Left ventricle myocardium superior (tissue), 1 donor: ENCODE results near the gene VAT1. TPM values are rescaled to one million over a fixed set of nuclear protein-coding genes. Genes with fewer than 3 reads are reported as not detected.
"Not testable (repeated sequence)": the region's sequence is repeated elsewhere in the genome, so short reads cannot be mapped to it uniquely, and the experiment has no call there.

Experiments used
- ATAC-seq: fragments of 200-7000 bp; cut with Tn5 transposase; one replicate; pipeline ENCODE4 v1.9.1; 2020; ENCODE audit warnings: mild to moderate bottlenecking, moderate library complexity
- DNase-seq: peaks from one replicate; pipeline ENCODE4 v3.0.0-alpha.2; 2020
- intact Hi-C: fragments of 100-400 bp; cut with micrococcal nuclease; formaldehyde crosslinking; loops from one replicate; pipeline ENCODE4 v1.11.0; 2022
- long read RNA-seq: library from polyadenylated mRNA; unstranded; transcript quantifications from one replicate; pipeline ENCODE4 v2.0.0, GENCODE V29; 2021
- total RNA-seq: library from RNA; stranded (reverse); fragmentation: NEBNext Ultra II Directional; extraction: Animal tissue kit (Norgen Biotek cat#: 25700); gene quantifications from one replicate; pipeline ENCODE4 v1.2.1, GENCODE V29; 2021
- donor health status: DM: no; HTN: yes; CAD: no; lungs with severe emphysema.

Gene VAT1
- 77.0 TPM for total RNA-seq
- long read RNA-seq, transcript VAT1-201 (6 exons, 2,734 nt): major isoform, 42 of 65 reads
- long read RNA-seq, partial matches to known transcripts: 3 of 65 reads
- long read RNA-seq, other reads (novel, unspliced or antisense): 19 of 65 reads

DNA sequence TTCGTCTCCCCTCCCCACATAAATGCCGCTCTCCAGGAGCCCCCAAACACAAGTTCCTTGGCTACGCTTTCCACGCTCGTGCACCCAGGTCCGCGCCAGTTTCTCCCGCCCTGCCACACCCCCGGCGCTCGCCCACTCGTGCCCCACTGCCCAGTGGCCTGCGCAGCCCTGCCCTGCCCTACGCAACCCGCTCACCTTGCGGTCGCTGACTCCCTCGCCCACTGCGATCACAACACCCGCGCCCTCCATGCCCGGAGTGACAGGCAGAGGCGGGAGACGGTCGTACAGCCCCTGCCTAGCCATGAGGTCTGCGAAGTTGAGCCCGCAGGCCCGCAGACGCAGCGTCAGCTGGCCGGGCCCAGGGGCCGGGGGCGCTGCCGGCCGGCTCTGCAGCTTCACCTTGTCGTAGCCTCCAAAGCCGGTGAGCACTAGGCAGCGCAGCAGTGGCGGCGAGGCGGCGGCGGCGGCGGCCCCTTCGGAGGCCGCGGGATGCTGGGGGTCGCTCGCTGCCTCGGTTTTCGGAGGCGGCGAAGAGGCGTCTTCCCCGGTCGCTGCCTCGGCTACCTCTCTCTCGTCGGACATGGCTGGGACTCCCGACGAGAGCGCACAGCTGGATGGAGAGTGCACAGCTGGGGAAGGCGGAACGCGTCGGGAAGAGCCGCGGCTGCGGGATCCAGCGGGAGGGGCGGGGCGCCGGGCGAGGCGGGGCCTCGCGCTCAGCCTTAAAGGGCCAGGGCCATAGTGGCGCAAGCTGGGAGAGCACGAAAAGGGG lies at the start of gene VAT1:
VAT1 (minus strand) TSS at position 645 of the 772 bp plus-strand sequence; CDS start at position 582, 63 bp downstream.
- intact Hi-C loops: no loop called here
- ATAC-seq (peak; percentile 83), DNase-seq (peak; percentile 92)

DNA sequence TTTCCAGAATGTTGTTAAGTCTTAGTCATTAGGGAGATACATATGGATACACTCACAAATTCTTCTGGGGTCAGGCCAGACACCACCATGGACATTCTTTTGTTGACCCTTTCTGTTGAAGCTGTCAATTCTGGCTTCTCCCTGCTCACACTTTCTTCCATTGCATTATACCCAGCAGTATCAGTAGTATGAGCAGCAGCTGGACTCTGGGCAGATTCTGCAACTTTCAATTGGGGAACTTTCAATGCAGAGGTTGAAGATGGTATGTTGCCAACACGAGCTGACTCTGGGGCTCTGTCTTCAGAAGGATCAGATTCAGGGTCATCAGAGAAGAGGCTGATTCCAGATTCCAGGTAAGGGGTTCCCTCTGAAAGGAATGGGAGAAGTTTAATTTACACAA lies 48.7 kb upstream of the VAT1 start:
- no peak for ATAC-seq
- no peak for DNase-seq
- intact Hi-C loops: no loop called here

DNA sequence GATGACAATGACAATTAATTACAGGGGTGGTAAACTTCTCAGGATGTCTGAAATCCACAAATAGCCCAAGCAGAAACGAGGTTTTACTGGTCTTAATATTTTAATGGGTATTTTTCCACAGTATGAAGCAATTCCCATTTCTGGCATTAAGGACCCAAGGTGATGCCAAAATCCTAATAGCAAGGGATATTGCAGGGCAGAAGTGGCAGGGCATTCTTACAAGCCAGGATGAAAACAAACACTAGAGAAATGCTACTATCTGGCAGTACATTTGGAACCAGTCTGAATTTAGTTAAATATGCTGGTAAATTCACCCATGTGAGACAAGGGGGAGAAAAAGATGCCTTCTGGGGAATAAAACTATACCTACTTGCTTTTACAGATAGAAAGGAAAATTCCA lies 48.1 kb upstream of the VAT1 start:
- intact Hi-C loops: no loop called here
- ATAC-seq: peak; percentile 46
- no peak for DNase-seq

DNA sequence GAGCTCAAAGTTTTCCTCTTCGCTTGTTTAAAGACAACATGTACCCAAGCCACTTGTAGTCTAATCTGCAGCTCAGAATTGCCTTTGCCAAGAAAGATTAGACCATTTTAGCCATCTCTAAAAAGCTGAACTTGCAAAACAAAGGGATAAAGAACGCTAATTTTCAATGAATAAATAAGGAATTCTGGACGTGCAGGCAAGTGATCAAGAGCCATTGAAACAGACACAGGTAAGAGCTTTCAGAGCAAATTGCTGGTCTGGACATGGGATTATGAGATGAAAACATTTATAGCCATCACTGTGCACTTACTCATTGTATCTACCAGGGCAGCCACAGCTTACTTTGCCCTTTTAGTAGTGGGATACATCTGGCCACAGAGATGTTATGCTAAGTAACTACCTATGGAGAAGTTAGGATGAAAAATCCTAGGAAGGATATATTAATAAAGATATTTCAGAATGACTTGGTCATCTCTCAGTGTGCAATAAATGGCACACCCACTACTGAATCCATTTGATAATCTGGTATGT lies 47.2 kb upstream of the VAT1 start:
- ATAC-seq: peak; percentile 92
- intact Hi-C loops: no loop called here
- DNase-seq: no peak

DNA sequence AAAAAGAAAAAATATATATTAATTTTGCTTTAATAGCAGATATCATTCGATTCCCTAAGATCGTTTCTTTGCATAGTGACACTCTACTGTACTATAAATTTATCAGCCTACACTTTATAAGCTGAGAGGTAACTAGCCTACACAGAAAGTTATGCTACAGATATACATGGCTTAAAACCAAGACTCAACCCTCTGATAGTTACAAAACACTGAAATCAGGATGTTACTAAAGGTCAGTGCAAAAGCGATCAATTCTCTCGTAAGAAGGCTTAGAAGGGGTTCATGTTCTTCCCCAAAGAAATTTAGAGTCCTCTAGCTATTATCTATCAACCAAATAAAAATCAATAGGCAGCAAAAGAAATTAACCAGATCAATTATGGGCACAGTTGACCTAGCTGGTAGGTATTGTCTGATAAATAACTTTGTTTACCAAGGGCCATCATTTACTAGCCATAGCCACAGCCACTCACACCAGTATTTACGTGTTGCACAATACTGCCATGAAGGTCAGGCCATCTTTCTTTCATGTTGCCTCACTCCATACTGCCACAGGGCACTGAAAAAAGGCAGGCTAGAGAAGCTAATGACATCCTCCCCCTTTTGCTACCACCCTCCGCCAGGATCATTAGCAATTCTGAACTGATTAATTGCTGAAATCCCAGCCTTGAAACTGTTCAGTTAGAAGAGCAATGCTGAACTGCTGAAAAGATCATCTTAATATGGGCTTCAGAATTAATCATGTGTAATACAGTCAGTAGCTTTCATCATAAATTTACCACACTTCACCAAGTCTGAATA lies 46.6 kb upstream of the VAT1 start:
- DNase-seq (no peak), ATAC-seq (peak; percentile 80)
- intact Hi-C loops: no loop called here

DNA sequence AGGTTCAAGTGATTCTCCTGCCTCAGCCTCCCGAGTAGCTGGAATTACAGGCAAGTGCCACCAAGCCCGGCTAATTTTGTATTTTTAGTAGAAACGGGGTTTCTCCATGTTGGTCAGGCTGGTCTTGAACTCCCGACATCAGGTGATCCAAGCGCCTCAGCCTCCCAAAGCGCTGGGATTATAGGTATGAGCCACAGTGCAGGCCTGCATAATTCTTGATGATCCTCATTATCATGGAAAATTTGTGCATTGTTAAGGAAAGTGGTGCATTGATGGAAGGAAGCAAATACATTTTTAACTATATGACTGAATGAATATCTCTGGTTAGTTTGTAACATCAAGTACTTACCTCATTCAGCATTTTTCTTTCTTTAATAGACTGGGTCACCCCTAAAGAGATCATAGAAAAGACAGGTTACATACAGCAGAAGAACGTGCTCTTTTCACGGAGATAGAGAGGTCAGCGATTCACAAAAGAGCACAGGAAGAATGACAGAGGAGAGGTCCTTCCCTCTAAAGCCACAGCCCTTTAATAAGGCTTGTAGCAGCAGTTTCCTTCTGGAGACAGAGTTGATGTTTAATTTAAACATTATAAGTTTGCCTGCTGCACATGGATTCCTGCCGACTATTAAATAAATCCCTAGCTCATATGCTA lies 40.9 kb upstream of the VAT1 start:
- DNase-seq (no peak), ATAC-seq (no peak)
- intact Hi-C loops: no loop called here

DNA sequence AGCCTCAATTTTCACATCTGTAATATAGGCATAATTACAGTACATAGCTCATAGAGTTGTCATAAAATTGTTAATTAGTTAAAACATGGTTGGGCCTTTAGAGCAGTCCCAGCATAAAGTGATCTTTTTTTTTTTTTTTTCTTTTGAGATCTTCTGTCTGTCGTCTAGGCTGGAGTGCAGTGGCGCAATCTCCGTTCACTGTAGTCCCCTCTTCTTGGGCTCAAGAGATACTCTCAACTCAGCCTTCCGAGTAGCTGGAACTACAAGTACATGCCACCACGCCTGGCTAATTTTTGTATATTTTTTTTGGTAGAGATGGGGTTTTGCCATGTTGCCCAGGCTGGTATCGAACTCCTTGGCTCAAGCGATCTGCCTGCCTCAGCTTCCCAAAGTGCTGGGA lies 33.9 kb upstream of the VAT1 start:
- no peak for DNase-seq
- intact Hi-C loops: no loop called here
- ATAC-seq: no peak

DNA sequence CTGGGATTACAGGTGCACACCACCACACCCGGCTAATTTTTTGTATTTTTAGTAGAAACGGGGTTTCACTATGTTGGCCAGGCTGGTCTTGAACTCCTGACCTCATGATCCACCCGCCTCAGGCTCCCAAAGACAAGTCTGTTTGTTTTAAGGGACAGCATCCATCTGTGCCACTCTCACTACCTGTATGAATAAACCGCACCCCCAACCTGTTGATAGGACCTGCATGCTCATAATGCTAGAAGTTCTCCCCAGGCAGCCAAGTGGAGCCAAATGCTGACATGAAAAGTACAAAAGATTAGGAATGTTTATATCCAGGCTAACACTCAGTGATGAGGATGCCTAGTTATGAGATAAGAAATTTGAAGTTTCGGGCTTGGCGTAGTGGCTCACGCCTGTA lies 30.8 kb upstream of the VAT1 start:
- intact Hi-C loops, ATAC-seq, DNase-seq: not testable (repeated sequence)

DNA sequence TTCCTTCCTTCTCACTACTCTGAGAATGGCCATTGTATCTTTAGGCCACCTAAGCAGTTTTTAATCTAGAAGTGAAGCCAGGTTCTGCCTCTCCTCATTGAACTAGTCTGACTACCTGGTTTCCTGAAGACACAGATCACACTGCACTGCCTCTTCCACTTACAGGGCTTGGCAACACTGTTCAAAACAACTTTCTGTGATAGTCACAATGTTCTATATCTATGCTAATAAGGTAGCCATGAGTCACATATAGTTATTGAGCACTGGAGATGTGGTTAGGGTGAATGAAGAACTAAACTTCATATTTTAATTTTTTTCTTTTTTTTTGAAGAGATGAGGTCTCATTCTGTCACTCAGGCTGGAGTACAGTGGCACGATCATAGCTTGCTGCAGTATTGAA lies 29.8 kb upstream of the VAT1 start:
- DNase-seq (no peak), ATAC-seq (no peak)
- intact Hi-C loops: no loop called here

DNA sequence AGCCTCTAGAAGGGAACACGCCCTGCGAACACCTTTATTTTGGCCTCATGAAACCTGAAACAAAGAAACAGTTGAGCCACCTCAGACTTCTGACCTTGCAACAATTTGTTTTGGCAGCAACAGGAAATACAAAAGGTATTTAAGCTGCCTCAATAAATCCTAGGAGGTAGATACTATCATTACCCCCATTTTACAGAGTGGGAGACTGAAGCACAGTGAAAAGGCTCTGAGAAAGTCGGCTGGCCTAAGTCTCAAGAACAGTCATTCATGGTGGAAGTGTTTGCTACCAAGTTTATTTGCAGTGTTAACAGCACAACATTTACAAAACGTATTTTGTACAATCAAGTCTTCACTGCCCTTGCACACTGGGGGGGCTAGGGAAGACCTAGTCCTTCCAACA lies 21.8 kb upstream of the VAT1 start:
- ATAC-seq (no peak), DNase-seq (no peak)
- intact Hi-C loops: no loop called here

DNA sequence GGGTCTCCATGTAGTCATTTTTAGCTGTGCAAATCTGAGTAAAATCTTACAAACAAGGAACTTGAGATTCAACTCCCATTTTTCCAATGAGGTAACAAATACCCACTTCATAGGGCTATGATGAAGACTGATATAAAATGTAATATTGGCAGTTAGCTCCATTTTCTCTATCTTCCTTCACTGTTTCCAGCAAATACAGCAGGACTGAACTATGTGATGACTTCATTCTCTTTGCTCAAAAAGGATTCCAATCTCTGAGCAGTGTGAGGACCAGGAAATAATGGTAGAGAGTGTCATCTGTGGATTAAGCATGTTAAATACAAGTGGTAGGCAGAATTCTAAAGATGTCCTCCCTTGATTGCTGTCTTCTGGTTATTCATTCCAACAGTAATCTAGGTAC lies 21.1 kb upstream of the VAT1 start:
- no peak for ATAC-seq
- DNase-seq: no peak
- intact Hi-C loops: no loop called here

DNA sequence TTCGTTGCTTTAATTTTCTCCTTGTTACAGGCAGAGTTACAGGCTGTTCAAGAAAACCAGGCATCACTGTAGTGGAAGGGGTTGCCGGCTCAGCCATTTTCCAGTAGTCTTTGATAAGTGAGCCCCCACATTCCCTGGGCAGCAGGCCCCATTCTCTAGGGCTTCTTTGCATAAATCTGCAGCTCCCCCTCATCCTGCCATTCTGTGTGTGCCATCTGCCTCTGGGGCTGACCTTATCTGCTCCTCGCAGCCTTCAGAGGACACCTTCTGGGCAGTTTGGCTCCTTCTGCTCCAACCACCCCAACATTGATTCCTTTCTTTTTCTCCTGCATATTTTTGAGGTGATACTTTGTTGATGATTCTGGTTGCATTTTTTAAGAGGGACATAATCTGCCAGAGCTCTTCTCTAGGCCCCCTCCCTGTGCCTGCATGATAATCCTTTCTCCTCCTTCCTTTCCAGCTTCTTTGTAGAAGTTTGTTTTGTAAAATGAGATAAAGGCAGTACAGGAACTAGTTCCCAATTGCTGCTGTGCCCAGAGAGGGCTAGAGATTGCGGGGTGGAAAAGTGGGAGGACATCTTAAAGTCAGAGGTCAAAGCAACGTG lies 19.9 kb upstream of the VAT1 start:
- ATAC-seq (no peak), DNase-seq (no peak)
- intact Hi-C loops: no loop called here

DNA sequence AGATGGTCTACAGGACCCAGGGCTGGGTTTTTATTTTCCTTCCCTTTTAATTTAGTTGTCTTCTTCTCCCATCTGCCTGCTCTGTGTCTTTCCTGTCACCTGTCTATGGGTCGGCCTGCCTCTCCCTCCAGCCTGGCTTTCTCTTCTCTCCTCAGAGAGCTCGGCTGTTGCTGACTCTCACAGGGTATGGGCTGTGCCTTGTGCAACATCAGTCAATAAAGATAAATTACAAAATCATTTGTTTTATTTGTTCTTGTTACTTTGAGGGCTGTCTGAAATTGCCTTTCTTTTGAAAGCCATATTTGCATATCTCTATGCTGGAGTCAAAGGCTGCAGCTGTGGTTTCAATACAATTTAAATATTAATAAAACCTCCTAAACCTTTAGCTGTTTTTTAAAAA lies 18.5 kb upstream of the VAT1 start:
- intact Hi-C loops: no loop called here
- ATAC-seq (no peak), DNase-seq (no peak)

DNA sequence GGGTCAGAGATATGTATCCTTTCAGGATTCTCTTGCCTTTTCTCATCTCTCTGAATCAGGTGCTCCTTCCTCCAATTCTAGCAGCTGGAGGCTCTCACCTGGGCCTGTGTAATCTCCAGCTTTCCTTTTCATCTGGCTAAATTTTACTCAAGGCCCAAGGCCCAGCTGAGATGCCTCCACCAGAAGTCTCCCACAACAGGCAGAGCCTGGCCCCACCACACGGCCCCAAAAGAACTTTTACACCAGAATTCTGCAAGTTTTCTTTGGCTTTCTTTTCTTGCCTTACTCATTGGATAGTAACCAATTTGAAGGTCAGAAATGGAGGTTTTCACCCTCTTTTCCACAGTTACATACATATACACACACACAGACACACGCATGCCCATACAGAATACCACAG lies 17.5 kb upstream of the VAT1 start:
- intact Hi-C loops: no loop called here
- ATAC-seq (no peak), DNase-seq (no peak)

DNA sequence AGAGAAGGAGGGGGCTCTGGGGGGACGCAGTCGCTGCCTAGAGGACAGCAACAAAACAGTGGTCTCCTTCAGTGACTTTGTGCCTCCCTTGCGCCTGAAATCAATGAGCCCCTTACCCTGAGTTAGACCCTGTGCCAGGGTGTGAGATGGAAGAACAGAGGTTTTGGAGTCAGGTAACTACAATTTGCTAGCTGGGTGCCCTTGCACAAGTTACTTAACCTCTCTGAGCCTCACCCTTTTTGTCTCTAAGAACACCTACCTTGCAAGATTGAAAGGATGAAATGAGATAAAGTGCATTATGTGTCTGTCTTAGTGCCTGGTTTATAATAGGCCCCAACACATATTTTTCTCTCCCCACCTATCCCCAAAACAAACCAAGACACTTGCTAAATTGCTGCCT lies 12.7 kb upstream of the VAT1 start:
- ATAC-seq: no peak

DNA sequence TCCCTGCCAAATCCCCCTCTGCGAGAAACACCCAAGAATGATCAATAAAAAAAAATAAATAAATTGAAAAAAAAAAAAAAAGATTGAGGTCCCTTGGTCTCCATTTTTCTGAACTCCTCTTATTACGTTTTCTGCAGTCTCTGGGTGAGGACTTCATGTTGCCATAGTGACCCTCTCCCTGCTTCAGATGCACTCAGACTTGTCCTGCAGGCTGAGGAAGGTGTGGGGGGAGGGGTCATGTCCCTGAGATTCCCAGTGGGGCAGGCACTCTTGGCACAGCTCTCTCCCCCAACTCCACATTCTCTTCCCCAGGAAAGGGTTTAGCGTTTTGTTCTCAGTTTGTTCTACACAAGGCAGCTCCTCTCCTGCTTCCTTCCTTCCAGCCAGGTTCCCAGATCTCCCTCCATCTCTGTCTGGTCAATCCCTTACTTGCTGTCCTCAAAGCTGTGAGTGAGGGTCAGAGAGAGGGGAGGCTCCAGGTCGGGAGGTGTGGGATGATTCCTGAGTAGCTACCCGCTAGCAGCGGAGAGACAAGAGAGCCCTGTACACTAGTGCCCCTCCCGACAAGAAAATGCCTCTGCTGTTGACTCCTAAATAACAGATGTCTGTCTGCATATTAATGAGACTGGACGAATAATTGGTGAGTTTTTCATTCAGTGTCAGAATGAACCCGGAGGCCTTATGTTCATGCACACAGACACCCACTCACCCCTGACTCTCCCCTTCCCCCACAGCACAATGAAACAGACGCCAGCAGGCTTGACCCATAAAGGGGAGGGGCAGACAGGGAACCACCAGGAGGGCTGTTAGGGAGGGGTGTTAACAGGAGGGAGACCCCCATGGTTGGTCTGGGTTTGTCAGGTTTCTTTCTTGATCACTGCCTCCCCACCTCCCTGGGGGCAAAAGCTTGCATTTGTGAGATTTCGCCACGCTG lies 12.0 kb upstream of the VAT1 start:
- intact Hi-C loops: no loop called here
- ATAC-seq: no peak
- DNase-seq: no peak

More for the DNA sequence above, 12.7 kb upstream of the VAT1 start:
- DNase-seq: no peak
- intact Hi-C loops: no loop called here

DNA sequence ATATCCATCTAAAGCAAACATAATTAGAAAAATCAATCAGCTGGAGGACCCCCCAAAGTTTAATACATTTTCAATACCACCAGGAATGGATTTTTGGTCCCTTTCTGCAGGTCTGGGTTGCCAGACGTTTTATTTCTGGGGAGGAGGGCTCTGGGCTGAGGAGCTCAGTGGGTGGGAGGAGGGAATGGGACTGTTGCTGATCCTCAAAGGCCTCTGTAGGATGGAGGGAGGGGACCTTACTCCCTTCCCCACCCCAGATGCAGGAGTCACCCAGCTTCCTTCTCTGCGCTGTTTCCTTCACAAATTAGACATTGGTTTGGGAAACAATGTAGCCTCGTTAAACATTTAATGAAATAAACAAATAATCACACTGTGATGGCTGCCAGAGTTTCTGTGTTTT lies 9.5 kb upstream of the VAT1 start:
- ATAC-seq: no peak
- DNase-seq: no peak
- intact Hi-C loops: no loop called here

DNA sequence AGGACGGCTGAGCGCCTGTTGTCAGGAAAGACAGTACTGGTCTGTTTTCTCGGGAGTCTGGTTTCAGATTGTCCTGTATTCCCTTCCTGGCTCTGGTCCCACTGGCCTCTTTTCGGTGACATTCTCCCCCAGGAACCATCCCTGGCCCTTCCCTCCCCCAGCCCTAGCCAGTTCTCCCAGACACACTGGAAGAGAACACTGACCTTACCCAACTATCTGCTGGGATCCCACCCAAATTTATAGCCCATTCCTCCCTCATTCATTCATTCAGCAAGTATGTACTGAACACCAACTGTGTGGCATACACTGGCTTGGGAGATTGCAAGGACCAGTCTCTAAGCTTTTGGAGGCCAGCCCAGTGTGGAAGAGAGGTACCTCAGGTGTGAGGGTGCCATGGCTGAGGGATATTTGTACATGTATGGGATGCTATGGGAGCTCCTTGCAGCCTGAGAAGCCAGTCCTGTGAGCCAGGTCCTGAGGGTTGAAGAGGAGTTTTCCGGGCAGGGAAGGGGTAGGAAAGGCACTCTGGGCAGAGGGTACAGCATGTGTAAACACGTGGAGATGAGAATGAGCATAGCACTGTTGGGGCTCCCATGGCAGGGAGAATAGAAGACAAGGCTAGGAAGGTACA lies 8.1 kb upstream of the VAT1 start:
- peak; percentile 14 for ATAC-seq
- intact Hi-C loops: no loop called here
- DNase-seq: no peak
